ENCODE measurements around the gene STIP1. TPM values are rescaled to one million over a fixed set of nuclear protein-coding genes. Genes with fewer than 3 reads are reported as not detected.

STIP1 gene
- total and polyA plus RNA-seq, 9 of the 15 experiments (the other 6 are each of a cell fraction or from before 2014, with no cell fraction given): 58.1 to 465 (median 346) TPM

GRCh38 chr11:64185175-64185692, 737 bp upstream of the STIP1 start (continued):
- TF ChIP-seq ZNF318 (IDR thresholded peaks at IDR 0.05; ENCODE audit: borderline replicate concordance in 1 of 2, low read depth in 1 of 2) (no peak), FOXP4 (CRISPR knock-in tag; IDR thresholded peaks at IDR 0.05; ENCODE audit: borderline replicate concordance) (no peak; the same call in 1 of the 2 replicates), TAF7 (tag; IDR thresholded peaks at IDR 0.05) (peak; percentile 82), AFF4 (CRISPR knock-in tag; IDR thresholded peaks at IDR 0.05) (peak; percentile 91), ZNF324 (CRISPR knock-in tag; IDR thresholded peaks at IDR 0.05) (no peak), ZFX (CRISPR knock-in tag; IDR thresholded peaks at IDR 0.05) (peak; percentile 99), ZEB2 (IDR thresholded peaks at IDR 0.05) (no peak), ZNF740 (CRISPR knock-in tag; IDR thresholded peaks at IDR 0.05) (0 out of 2 replicates have a peak, but pooled peaks have one; percentile 27), ZNF740 (tag; IDR thresholded peaks at IDR 0.05) (no peak), KLF13 (tag; IDR thresholded peaks at IDR 0.05; ENCODE audit: borderline replicate concordance, low read depth) (peak; percentile 64), POLR2AphosphoS2 (IDR thresholded peaks at IDR 0.05; ENCODE audit: low read length) (peak; percentile 51; the same call in 1 of the 2 replicates), IRF2 (CRISPR knock-in tag; IDR thresholded peaks at IDR 0.05) (no peak)
